SK-N-MC (cell line): ENCODE data around the gene GGCT.

Source experiments
- EZH2 ChIP-seq: fragments of 200-600 bp; sonication (generic); IDR thresholded peaks from one replicate; pipeline ENCODE4 v1.6.1; 2017; ENCODE audit warnings: antibody characterized with exemption
- POLR2AphosphoS5 ChIP-seq: IDR thresholded peaks from 2 replicates; pipeline ENCODE4 v1.6.1; 2012; ENCODE audit warnings: mild to moderate bottlenecking, low read depth, low read length, borderline replicate concordance

GRCh38 chr7:30511494-30511893 lies 6.9 kb upstream of the GGCT start:
- TF ChIP-seq EZH2 = no peak
- TF ChIP-seq POLR2AphosphoS5 = no peak
